T-helper 1 cell treated with Interleukin-12 subunit alpha and Interleukin-12 subunit beta and Interleukin-4 antibody, amounts not matched to agents 30 μg/mL and 1 μg/mL, for 36 hours (primary cell): Measurements from ENCODE around the gene CDCA8.

Experiments used
- H3K27ac Mint-ChIP-seq: one replicate; pipeline ENCODE4 v1.8.0; 2021; ENCODE audit warnings: mild to moderate bottlenecking, mixed read lengths
- H3K27me3 Mint-ChIP-seq: one replicate; pipeline ENCODE4 v1.8.0; 2021; ENCODE audit warnings: low read depth, mixed read lengths
- H3K36me3 Mint-ChIP-seq: one replicate; pipeline ENCODE4 v1.8.0; 2021; ENCODE audit warnings: low read depth, mixed read lengths
- H3K4me1 Mint-ChIP-seq: one replicate; pipeline ENCODE4 v1.8.0; 2021; ENCODE audit warnings: low read depth, mixed read lengths
- H3K4me3 Mint-ChIP-seq: one replicate; pipeline ENCODE4 v1.8.0; 2021; ENCODE audit warnings: mild to moderate bottlenecking, moderate library complexity, mixed read lengths
- H3K9me3 Mint-ChIP-seq: one replicate; pipeline ENCODE4 v1.8.0; 2021; ENCODE audit warnings: mixed read lengths

The CDCA8 gene

GRCh38 chr1:37692078-37692833 is at the start of gene CDCA8:
TSS of gene CDCA8 (plus strand) at chr1:37692516. CDS start at chr1:37692691, 175 bp downstream.
- H3K4me1 Mint-ChIP-seq, result peaks cover 34% of the 10 kb centered on the region
- peak within 1 kb of the TSS; percentile 95 for H3K4me3 Mint-ChIP-seq
- peak within 1 kb of the TSS; percentile 94 for H3K27ac Mint-ChIP-seq
- no peaks in the 10 kb centered on the region for H3K9me3 Mint-ChIP-seq
- no peaks in the 10 kb centered on the region for H3K27me3 Mint-ChIP-seq
- H3K36me3 Mint-ChIP-seq, result peaks cover 22% of the 10 kb centered on the region

DNA sequence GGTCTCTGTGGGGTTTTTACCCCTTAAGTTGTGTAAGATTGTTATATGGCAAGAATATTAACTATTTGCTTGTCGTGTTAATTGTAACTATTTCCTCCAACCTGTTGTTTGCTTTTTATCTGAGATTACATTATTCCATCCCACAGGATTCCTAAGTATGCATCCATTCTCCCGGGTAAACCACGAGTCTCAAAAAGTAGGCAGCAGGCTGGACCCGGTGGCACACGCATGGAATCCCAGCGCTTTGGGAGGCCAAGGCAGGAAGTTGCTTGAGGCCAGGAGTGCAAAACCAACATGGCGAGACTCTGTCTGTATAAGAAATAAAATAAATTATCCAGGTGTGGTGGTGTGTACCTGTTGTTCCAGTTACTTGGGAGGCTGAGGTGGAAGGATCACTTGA is 45.0 kb upstream of the CDCA8 start:
- no peaks in the 10 kb centered on the region for H3K4me1 Mint-ChIP-seq
- H3K27ac Mint-ChIP-seq, result no peak overlapping the region
- peaks cover 16% of the 10 kb centered on the region for H3K27me3 Mint-ChIP-seq
- H3K9me3 Mint-ChIP-seq, result no peaks in the 10 kb centered on the region
- no peak overlapping the region for H3K4me3 Mint-ChIP-seq
- H3K36me3 Mint-ChIP-seq, result no peaks in the 10 kb centered on the region

GRCh38 chr1:37650173-37650572 is 42.1 kb upstream of the CDCA8 start:
- Mint-ChIP-seq H3K27ac (no peak overlapping the region), H3K27me3 (peaks cover 7% of the 10 kb centered on the region)

DNA sequence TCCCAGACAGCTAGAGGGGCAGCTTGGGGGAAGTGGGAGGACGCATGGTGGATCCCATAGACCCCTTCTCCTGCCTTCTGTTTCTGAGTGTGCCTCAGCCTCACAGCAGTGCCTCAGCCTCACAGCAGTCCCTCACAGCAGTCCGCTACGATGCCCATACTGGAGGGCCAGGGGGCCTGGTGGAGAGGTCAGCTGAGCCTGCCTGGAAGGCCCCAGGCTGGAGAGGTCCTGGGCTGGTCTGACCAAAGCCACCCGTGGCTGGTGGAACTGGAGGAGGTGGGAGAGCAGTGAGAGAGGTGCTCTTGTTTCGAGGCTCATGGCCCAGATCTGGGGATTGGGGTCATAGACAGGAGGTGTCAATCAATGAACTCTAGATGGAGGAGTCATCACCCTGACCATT is 41.6 kb upstream of the CDCA8 start:
- Mint-ChIP-seq H3K27ac (no peak overlapping the region), H3K27me3 (peaks cover 7% of the 10 kb centered on the region), H3K4me3 (no peak overlapping the region), H3K9me3 (no peaks in the 10 kb centered on the region), H3K36me3 (no peaks in the 10 kb centered on the region), H3K4me1 (no peaks in the 10 kb centered on the region)

More at GRCh38 chr1:37650173-37650572, 42.1 kb upstream of the CDCA8 start:
- no peak overlapping the region for H3K4me3 Mint-ChIP-seq
- H3K9me3 Mint-ChIP-seq, result no peaks in the 10 kb centered on the region
- no peaks in the 10 kb centered on the region for H3K36me3 Mint-ChIP-seq
- H3K4me1 Mint-ChIP-seq, result no peaks in the 10 kb centered on the region

GRCh38 chr1:37651803-37652202 is 40.5 kb upstream of the CDCA8 start:
- Mint-ChIP-seq H3K27ac (no peak overlapping the region), H3K36me3 (no peaks in the 10 kb centered on the region), H3K4me1 (no peaks in the 10 kb centered on the region), H3K9me3 (no peaks in the 10 kb centered on the region), H3K4me3 (no peak overlapping the region), H3K27me3 (peaks cover 7% of the 10 kb centered on the region)

- Mint-ChIP-seq H3K4me3 (no peak overlapping the region), H3K27me3 (peaks cover 7% of the 10 kb centered on the region), H3K9me3 (no peaks in the 10 kb centered on the region), H3K4me1 (no peaks in the 10 kb centered on the region), H3K27ac (no peak overlapping the region), H3K36me3 (no peaks in the 10 kb centered on the region)
Measured at GRCh38 chr1:37652976-37653375, 39.3 kb upstream of the CDCA8 start.

GRCh38 chr1:37653906-37654305 is 38.4 kb upstream of the CDCA8 start:
- peaks cover 8% of the 10 kb centered on the region for H3K27me3 Mint-ChIP-seq
- no peak overlapping the region for H3K4me3 Mint-ChIP-seq
- H3K9me3 Mint-ChIP-seq, result no peaks in the 10 kb centered on the region
- no peaks in the 10 kb centered on the region for H3K36me3 Mint-ChIP-seq
- no peak overlapping the region for H3K27ac Mint-ChIP-seq
- H3K4me1 Mint-ChIP-seq, result no peaks in the 10 kb centered on the region

DNA sequence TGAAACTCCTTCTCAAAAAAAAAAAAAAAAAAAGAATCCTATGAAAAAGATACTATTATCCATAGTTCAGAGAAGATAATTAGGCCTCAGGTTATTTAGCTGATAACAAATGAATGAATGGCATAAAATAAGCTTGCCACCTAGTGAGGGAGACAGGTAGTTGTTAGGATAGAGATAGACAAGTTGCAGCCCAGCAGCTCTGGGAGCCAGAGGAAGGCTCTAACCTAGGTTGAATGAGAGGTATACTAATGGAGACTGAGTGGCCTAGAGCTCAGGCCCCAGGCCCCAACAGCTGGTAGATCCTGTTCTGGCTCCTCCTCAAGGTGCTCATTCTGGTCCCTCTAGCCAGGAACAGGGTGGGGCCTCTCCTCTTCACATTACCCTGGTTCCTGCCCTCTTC is 37.0 kb upstream of the CDCA8 start:
- Mint-ChIP-seq H3K9me3 (no peaks in the 10 kb centered on the region), H3K4me3 (no peak overlapping the region), H3K27ac (no peak overlapping the region), H3K27me3 (peaks cover 9% of the 10 kb centered on the region), H3K36me3 (no peaks in the 10 kb centered on the region), H3K4me1 (no peaks in the 10 kb centered on the region)

GRCh38 chr1:37656026-37656425 is 36.3 kb upstream of the CDCA8 start:
- peaks cover 8% of the 10 kb centered on the region for H3K27me3 Mint-ChIP-seq
- no peaks in the 10 kb centered on the region for H3K4me1 Mint-ChIP-seq
- no peak overlapping the region for H3K27ac Mint-ChIP-seq
- no peak overlapping the region for H3K4me3 Mint-ChIP-seq
- H3K36me3 Mint-ChIP-seq, result no peaks in the 10 kb centered on the region
- no peaks in the 10 kb centered on the region for H3K9me3 Mint-ChIP-seq

GRCh38 chr1:37656881-37657280 is 35.4 kb upstream of the CDCA8 start:
- Mint-ChIP-seq H3K36me3 (no peaks in the 10 kb centered on the region), H3K4me3 (no peak overlapping the region), H3K4me1 (no peaks in the 10 kb centered on the region), H3K27me3 (peaks cover 8% of the 10 kb centered on the region), H3K27ac (no peak overlapping the region), H3K9me3 (no peaks in the 10 kb centered on the region)

- H3K36me3 Mint-ChIP-seq, result no peaks in the 10 kb centered on the region
- no peaks in the 10 kb centered on the region for H3K4me1 Mint-ChIP-seq
- H3K27ac Mint-ChIP-seq, result no peak overlapping the region
- no peak overlapping the region for H3K4me3 Mint-ChIP-seq
- no peaks in the 10 kb centered on the region for H3K9me3 Mint-ChIP-seq
- peaks cover 8% of the 10 kb centered on the region for H3K27me3 Mint-ChIP-seq
Measured at GRCh38 chr1:37657620-37658412, 34.5 kb upstream of the CDCA8 start.

DNA sequence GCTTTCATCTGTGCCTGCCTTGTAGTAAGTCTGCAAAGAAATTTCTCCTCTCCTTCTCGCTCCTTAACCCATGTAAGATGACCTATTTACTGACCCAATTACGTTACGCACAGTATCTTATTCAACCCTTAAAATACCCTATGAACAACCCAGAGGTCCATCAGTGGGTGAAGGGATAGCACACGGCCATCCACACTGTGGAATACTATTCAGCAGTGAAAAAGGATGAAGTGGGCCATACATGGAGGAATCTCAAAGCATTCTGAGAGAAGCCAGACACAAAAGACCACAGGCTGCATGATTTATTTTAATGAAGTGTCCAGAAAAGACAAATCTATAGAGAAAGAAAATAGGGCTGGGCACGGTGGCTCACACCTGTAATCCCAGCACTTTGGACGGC is 33.8 kb upstream of the CDCA8 start:
- Mint-ChIP-seq H3K4me1 (no peaks in the 10 kb centered on the region), H3K4me3 (no peak overlapping the region), H3K9me3 (no peaks in the 10 kb centered on the region), H3K27me3 (peaks cover 8% of the 10 kb centered on the region), H3K27ac (no peak overlapping the region), H3K36me3 (no peaks in the 10 kb centered on the region)

- Mint-ChIP-seq H3K9me3 (no peaks in the 10 kb centered on the region), H3K36me3 (no peaks in the 10 kb centered on the region), H3K27ac (no peak overlapping the region), H3K27me3 (peaks cover 5% of the 10 kb centered on the region), H3K4me1 (no peaks in the 10 kb centered on the region), H3K4me3 (no peak overlapping the region)
Measured at GRCh38 chr1:37660664-37661063, 31.7 kb upstream of the CDCA8 start.

DNA sequence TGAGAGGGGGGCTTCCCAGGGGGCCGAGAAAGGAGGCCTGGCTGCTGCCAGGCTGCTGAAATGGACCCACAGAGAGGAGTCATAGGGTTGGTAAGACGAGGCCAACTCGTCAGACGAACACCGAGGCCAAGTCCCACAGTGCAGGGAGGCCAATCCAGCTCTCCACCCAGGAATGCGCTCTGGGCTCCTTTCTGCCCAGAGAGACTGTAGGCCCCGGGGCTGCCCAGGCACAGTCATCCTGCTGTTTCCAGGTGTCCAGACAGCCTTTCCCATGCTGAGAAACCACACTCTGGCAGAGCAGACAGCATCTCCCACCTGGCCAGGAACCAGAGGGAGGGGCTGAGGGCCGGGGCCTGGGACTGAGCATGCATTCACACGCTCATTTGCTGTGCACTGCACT is 30.9 kb upstream of the CDCA8 start:
- H3K9me3 Mint-ChIP-seq, result no peaks in the 10 kb centered on the region
- H3K27me3 Mint-ChIP-seq, result peaks cover 7% of the 10 kb centered on the region

More for the DNA sequence above, 30.9 kb upstream of the CDCA8 start:
- H3K4me3 Mint-ChIP-seq, result no peak overlapping the region
- H3K27ac Mint-ChIP-seq, result no peak overlapping the region
- H3K4me1 Mint-ChIP-seq, result no peaks in the 10 kb centered on the region
- no peaks in the 10 kb centered on the region for H3K36me3 Mint-ChIP-seq
